Prostate gland (tissue), 2 donors: ENCODE results near the gene TTC38.

Source experiments
- POLR2AphosphoS5 ChIP-seq: sonication (generic); formaldehyde crosslinking; IDR thresholded peaks from one replicate; pipeline ENCODE4 v1.6.1; 2017; ENCODE audit warnings: antibody characterized with exemption
- TF ChIP-seq, protein P1 (sequence below), 4 experiments: fragments of 200-600 bp in 2 of 4; fragments of 450-650 bp in 2 of 4; sonication (generic) in 2 of 4; IDR thresholded peaks; 1 replicate in 3 of 4; 2 replicates in 1 of 4; pipeline ENCODE4 v1.5.1; 2016 to 2019; ENCODE audit warnings: antibody characterized with exemption in 4 of 4, mild to moderate bottlenecking in 2 of 4, moderate library complexity in 2 of 4

DNA sequence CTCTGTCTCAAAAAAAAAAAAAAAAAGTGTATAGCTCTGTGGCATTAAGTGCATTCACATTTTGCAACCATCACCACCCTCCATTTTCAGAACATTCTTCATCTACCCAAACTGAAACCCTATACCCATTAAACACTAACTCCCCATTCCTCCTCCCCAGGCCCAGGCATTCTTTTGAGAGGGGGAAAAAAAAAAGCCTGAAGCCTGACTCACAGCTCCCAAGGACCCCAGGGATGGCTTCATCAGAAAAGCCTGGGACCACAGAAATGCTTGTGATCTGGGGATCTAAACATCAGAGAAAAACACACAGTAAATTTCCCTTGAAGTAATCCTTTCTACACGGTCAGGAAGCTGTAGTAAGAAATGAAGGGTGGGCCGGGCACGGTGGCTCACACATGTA lies 18.2 kb downstream of the TTC38 start:
- no peak for TF ChIP-seq POLR2AphosphoS5
- TF ChIP-seq, protein P1, sequence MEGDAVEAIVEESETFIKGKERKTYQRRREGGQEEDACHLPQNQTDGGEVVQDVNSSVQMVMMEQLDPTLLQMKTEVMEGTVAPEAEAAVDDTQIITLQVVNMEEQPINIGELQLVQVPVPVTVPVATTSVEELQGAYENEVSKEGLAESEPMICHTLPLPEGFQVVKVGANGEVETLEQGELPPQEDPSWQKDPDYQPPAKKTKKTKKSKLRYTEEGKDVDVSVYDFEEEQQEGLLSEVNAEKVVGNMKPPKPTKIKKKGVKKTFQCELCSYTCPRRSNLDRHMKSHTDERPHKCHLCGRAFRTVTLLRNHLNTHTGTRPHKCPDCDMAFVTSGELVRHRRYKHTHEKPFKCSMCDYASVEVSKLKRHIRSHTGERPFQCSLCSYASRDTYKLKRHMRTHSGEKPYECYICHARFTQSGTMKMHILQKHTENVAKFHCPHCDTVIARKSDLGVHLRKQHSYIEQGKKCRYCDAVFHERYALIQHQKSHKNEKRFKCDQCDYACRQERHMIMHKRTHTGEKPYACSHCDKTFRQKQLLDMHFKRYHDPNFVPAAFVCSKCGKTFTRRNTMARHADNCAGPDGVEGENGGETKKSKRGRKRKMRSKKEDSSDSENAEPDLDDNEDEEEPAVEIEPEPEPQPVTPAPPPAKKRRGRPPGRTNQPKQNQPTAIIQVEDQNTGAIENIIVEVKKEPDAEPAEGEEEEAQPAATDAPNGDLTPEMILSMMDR (IDR thresholded peaks at IDR 0.05) = no peak
